Measurements from ENCODE around the gene ZFR2.

ZFR2 gene

GRCh38 chr19:3778104-3778867, 90.6 kb downstream of the ZFR2 start (continued):
- TF ChIP-seq TSHZ2 (CRISPR knock-in tag; IDR thresholded peaks at IDR 0.05), result no peak
- no peak for TF ChIP-seq ZNF70 (CRISPR knock-in tag; IDR thresholded peaks at IDR 0.05)
- TF ChIP-seq POU6F1 (CRISPR knock-in tag; IDR thresholded peaks at IDR 0.05; ENCODE audit: borderline replicate concordance, low read depth), result no peak
- TF ChIP-seq ZNF8 (CRISPR knock-in tag; IDR thresholded peaks at IDR 0.05), result no peak

- no peak for ATAC-seq
- TF ChIP-seq ARNTL (CRISPR knock-in tag; IDR thresholded peaks at IDR 0.05; ENCODE audit: borderline replicate concordance, low read depth) (no peak), ISL1 (CRISPR knock-in tag; IDR thresholded peaks at IDR 0.05) (no peak), ZC3H10 (CRISPR knock-in tag; IDR thresholded peaks at IDR 0.05) (no peak), CSDC2 (CRISPR knock-in tag; IDR thresholded peaks at IDR 0.05) (no peak), CSRNP3 (CRISPR knock-in tag; IDR thresholded peaks at IDR 0.05) (no peak), CREB5 (CRISPR knock-in tag; IDR thresholded peaks at IDR 0.05; ENCODE audit: low read depth) (no peak), OSR1 (CRISPR knock-in tag; IDR thresholded peaks at IDR 0.05) (no peak), TCF4 (CRISPR knock-in tag; IDR thresholded peaks at IDR 0.05; ENCODE audit: borderline replicate concordance) (no peak), BACH2 (CRISPR knock-in tag; IDR thresholded peaks at IDR 0.05; ENCODE audit: borderline replicate concordance) (no peak)
These were observed 92.3 kb downstream of the ZFR2 start for GRCh38 chr19:3776479-3777040.

GRCh38 chr19:3775831-3776230, 93.0 kb downstream of the ZFR2 start:
- TF ChIP-seq POU6F1 (CRISPR knock-in tag; IDR thresholded peaks at IDR 0.05; ENCODE audit: borderline replicate concordance, low read depth), result no peak
- TF ChIP-seq PPARA (CRISPR knock-in tag; IDR thresholded peaks at IDR 0.05; ENCODE audit: borderline replicate concordance), result no peak
- TF ChIP-seq CSDC2 (CRISPR knock-in tag; IDR thresholded peaks at IDR 0.05), result no peak
- no peak for TF ChIP-seq OSR1 (CRISPR knock-in tag; IDR thresholded peaks at IDR 0.05)
- TF ChIP-seq ZFP30 (CRISPR knock-in tag; IDR thresholded peaks at IDR 0.05), result no peak
- no peak for TF ChIP-seq ARNTL (CRISPR knock-in tag; IDR thresholded peaks at IDR 0.05; ENCODE audit: borderline replicate concordance, low read depth)
- TF ChIP-seq ZC3H10 (CRISPR knock-in tag; IDR thresholded peaks at IDR 0.05), result no peak
- TF ChIP-seq TOX (CRISPR knock-in tag; IDR thresholded peaks at IDR 0.05; ENCODE audit: borderline replicate concordance), result no peak
- no peak for TF ChIP-seq ISL1 (CRISPR knock-in tag; IDR thresholded peaks at IDR 0.05)
- ATAC-seq, result no peak

- no peak for ATAC-seq
These were observed 93.5 kb downstream of the ZFR2 start for GRCh38 chr19:3775374-3775711.

More at GRCh38 chr19:3775374-3775711, 93.5 kb downstream of the ZFR2 start:
- TF ChIP-seq TCF4 (CRISPR knock-in tag; IDR thresholded peaks at IDR 0.05; ENCODE audit: borderline replicate concordance), result no peak
- no peak for TF ChIP-seq ZNF565 (CRISPR knock-in tag; conservative IDR thresholded peaks at IDR 0.05; ENCODE audit: low read depth)
- no peak for TF ChIP-seq TSHZ2 (CRISPR knock-in tag; IDR thresholded peaks at IDR 0.05)

Measured in SK-N-SH treated with all-trans-retinoic acid at 6 μM for 48 hours (cell line).